OCI-LY3 (cell line): ENCODE measurements around the gene LRRC10.
A peak's percentile ranks its signal among the peaks of the same experiment; 100 is the strongest.

Source experiments
- H2AFZ ChIP-seq: fragments of 200-600, 300-600 bp; shearing (Covaris generic); 2 replicates; pipeline ENCODE4 v1.6.0; 2014; ENCODE audit warnings: antibody characterized with exemption, low read depth, low read length
- H3K27ac ChIP-seq: fragments of 200-600, 300-600 bp; sonication (generic); 2 replicates; pipeline ENCODE4 v1.5.1; 2014; ENCODE audit warnings: mild to moderate bottlenecking, low read length, moderate library complexity, mixed read lengths
- H3K27me3 ChIP-seq: fragments of 200-600, 300-600 bp; sonication (generic); 2 replicates; pipeline ENCODE4 v1.6.1; 2014; ENCODE audit warnings: low read depth, low read length, mixed read lengths
- H3K36me3 ChIP-seq: fragments of 200-600, 300-600 bp; sonication (generic); replicated peaks from 2 replicates; pipeline ENCODE3; 2014; ENCODE audit warnings: low read depth, low read length, mixed read lengths
- H3K4me1 ChIP-seq: fragments of 300-600, 200-600 bp; sonication (generic); 2 replicates; pipeline ENCODE4 v1.6.1; 2014; ENCODE audit warnings: low read length, mixed read lengths
- H3K4me2 ChIP-seq: fragments of 200-600, 300-600 bp; sonication (generic); 2 replicates; pipeline ENCODE4 v1.6.1; 2014; ENCODE audit warnings: low read length, mixed read lengths
- H3K4me3 ChIP-seq: fragments of 300-600, 200-600 bp; sonication (generic); 2 replicates; pipeline ENCODE4 v1.5.1; 2014; ENCODE audit warnings: antibody characterized with exemption, mild to moderate bottlenecking, low read length, moderate library complexity
- H3K79me2 ChIP-seq: fragments of 300-600, 200-600 bp; shearing (Covaris generic); 2 replicates; pipeline ENCODE4 v1.6.1; 2014; ENCODE audit warnings: mild to moderate bottlenecking, low read length, mixed read lengths
- H3K9ac ChIP-seq: fragments of 300-600, 200-600 bp; shearing (Covaris generic); 2 replicates; pipeline ENCODE4 v1.6.0; 2014; ENCODE audit warnings: mild to moderate bottlenecking, low read length, moderate library complexity
- H3K9me3 ChIP-seq: fragments of 200-600, 300-600 bp; shearing (Covaris generic); 2 replicates; pipeline ENCODE4 v1.6.1; 2014; ENCODE audit warnings: low read length, mixed read lengths; ENCODE audit not compliant: insufficient read depth
- H4K20me1 ChIP-seq: fragments of 200-600, 300-600 bp; sonication (generic); 2 replicates; pipeline ENCODE4 v1.6.1; 2016; ENCODE audit warnings: low read length, mixed read lengths; ENCODE audit not compliant: insufficient read depth
- CTCF ChIP-seq: fragments of 200-600, 300-600 bp; sonication (generic); IDR thresholded peaks from 2 replicates; pipeline ENCODE4 v1.5.1; 2014; ENCODE audit warnings: antibody characterized with exemption, low read length, low read depth
- EZH2phosphoT487 ChIP-seq: fragments of 200-600 bp; shearing (Covaris generic); IDR thresholded peaks from 2 replicates; pipeline ENCODE4 v1.6.1; 2018; ENCODE audit warnings: antibody characterized with exemption, mixed run types, low read depth

The LRRC10 gene

GRCh38 chr12:69575346-69575745 lies 35.4 kb downstream of the LRRC10 start:
- TF ChIP-seq EZH2phosphoT487 (no peak), CTCF (no peak)
- Histone ChIP-seq H3K4me3 (no peak overlapping the region), H3K4me2 (no peak overlapping the region), H3K4me1 (peaks cover 18% of the 10 kb centered on the region), H3K36me3 (peaks cover 28% of the 10 kb centered on the region), H4K20me1 (no peaks in the 10 kb centered on the region), H3K79me2 (no peaks in the 10 kb centered on the region), H2AFZ (no peak overlapping the region), H3K27me3 (no peaks in the 10 kb centered on the region), H3K9me3 (no peaks in the 10 kb centered on the region), H3K9ac (no peak overlapping the region), H3K27ac (no peak overlapping the region)

- Histone ChIP-seq H3K4me1 (no peaks in the 10 kb centered on the region; the same call in 1 of the 2 replicates), H3K79me2 (no peaks in the 10 kb centered on the region), H2AFZ (no peak overlapping the region), H3K9me3 (no peaks in the 10 kb centered on the region), H3K4me3 (no peak overlapping the region), H3K36me3 (peaks cover 30% of the 10 kb centered on the region), H3K27me3 (no peaks in the 10 kb centered on the region), H3K27ac (no peak overlapping the region), H4K20me1 (no peaks in the 10 kb centered on the region), H3K9ac (no peak overlapping the region), H3K4me2 (no peak overlapping the region)
- peak; percentile 88 for TF ChIP-seq CTCF
- TF ChIP-seq EZH2phosphoT487 = no peak
Observed at GRCh38 chr12:69570545-69571399, 39.9 kb downstream of the LRRC10 start.

GRCh38 chr12:69570000-69570516 lies 40.6 kb downstream of the LRRC10 start:
- H3K79me2 ChIP-seq = no peaks in the 10 kb centered on the region
- H3K4me2 ChIP-seq = no peak overlapping the region
- no peaks in the 10 kb centered on the region; the same call in 1 of the 2 replicates for H3K4me1 ChIP-seq
- H3K9ac ChIP-seq = no peak overlapping the region
- H3K4me3 ChIP-seq = no peak overlapping the region
- H3K36me3 ChIP-seq = peaks cover 26% of the 10 kb centered on the region
- H2AFZ ChIP-seq = no peak overlapping the region
- H3K9me3 ChIP-seq = no peaks in the 10 kb centered on the region
- H4K20me1 ChIP-seq = no peaks in the 10 kb centered on the region
- no peaks in the 10 kb centered on the region for H3K27me3 ChIP-seq
- H3K27ac ChIP-seq = no peak overlapping the region
- no peak for TF ChIP-seq EZH2phosphoT487
- no peak for TF ChIP-seq CTCF

- Histone ChIP-seq H3K27me3 (no peaks in the 10 kb centered on the region), H3K79me2 (no peaks in the 10 kb centered on the region), H3K4me3 (no peak overlapping the region), H4K20me1 (no peaks in the 10 kb centered on the region), H3K9ac (no peak overlapping the region), H3K36me3 (peaks cover 18% of the 10 kb centered on the region), H3K27ac (no peak overlapping the region), H3K4me2 (no peak overlapping the region), H3K9me3 (no peaks in the 10 kb centered on the region), H2AFZ (no peak overlapping the region), H3K4me1 (no peaks in the 10 kb centered on the region; the same call in 1 of the 2 replicates)
- TF ChIP-seq CTCF (no peak), EZH2phosphoT487 (no peak)
Observed at GRCh38 chr12:69569236-69569635, 41.5 kb downstream of the LRRC10 start.
